GM10847 (cell line): ENCODE data around the gene MAN1C1.

Source experiments
- POLR2A ChIP-seq: IDR thresholded peaks from 2 replicates; pipeline ENCODE4 v1.6.1; 2011; ENCODE audit not compliant: insufficient read length; ENCODE audit errors: extremely low read depth

MAN1C1 gene

DNA sequence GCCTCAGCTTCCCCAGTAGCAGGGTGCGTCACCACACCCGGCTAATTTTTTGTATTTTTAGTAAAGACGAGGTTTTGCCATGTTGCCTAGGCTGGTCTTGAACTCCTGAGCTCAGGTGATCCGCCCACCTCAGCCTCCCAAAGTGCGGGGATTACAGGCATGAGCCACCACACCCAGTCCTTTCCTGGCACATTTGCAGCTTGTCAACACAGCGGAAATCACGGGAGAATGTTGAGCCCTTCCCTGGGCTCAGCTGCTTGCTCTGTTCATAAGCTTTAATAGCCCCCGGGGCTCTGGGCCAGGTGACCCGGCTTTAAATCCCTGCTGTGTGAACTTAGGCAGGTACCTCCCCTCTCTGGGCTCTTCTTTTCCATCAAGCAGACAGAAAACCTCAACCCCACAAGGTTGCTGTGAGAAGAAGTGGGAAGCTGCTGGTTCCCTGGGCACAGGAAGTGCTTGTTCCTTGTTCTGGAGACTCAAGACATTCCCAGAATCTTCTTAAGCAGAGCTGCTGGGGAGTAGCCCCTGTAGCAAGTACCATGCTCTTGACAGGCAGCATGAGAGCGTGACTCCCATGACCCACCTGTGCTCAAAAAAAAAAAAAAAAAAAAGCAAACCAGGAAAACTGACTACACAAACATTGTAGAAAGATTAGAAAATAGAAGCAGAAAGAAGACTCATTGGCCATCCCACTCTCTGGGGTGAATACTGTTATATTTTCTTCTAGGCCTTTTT lies 168.9 kb downstream of the MAN1C1 start:
- no peak for TF ChIP-seq POLR2A

DNA sequence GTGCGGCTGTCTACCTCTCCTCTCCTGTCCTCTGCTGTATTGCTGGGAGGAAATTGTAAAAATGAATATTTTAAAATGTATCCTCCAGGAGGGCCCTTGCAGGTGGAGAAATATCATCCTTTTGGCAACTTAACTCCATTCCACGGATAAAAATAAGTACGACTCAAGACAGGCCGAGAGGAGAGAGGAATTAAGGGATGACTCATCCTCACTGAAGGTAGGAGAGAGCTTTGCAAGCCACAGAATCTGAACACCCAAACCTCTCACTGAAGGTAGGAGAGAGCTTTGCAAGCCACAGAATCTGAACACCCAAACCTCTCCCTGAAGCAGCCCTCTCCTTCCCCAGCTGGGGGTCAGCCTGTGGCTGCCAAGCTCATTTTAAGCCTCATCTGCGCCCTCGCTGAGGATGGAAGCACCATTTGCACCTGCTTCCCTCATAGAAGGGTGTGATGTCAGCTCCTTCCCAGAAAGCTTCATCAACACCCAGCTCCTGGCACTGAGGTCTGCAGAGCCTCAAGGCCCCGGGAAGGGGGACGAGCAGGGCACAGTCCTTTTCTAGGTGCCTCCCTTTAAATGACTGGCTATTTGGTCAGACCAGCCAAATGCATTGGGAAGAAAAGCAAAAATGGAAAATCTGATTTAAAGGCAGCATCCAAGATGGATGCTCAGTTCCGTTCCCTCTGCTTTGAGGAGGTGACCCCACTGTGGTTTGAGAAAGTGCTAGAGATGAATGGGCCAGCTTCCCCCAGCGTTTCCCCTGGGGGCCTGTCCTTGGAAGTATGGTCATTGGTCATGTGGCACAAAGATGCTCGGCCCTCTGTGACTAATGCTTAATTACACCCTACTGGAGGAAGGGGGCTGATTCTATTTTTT lies 170.5 kb downstream of the MAN1C1 start:
- no peak for TF ChIP-seq POLR2A

DNA sequence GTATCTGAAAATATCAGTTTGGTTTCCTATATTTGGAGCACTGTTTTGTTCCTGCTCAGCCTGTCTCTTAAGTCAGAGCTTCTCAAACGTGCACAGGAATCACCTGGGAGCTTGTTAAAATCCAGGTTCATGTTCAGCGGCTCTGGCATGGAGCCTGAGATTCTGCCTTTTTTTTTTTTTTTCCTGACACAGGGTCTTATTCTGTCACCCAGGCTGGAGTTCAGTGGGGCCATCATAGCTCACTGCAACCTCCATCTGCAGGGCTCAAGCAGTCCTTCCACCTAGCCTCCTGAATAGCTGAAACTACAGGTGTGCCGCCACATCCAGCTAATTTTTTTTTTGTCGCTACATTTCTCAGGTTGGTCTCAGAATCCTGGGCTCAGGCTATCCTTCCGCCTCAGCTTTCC lies 171.2 kb downstream of the MAN1C1 start:
- no peak for TF ChIP-seq POLR2A

DNA sequence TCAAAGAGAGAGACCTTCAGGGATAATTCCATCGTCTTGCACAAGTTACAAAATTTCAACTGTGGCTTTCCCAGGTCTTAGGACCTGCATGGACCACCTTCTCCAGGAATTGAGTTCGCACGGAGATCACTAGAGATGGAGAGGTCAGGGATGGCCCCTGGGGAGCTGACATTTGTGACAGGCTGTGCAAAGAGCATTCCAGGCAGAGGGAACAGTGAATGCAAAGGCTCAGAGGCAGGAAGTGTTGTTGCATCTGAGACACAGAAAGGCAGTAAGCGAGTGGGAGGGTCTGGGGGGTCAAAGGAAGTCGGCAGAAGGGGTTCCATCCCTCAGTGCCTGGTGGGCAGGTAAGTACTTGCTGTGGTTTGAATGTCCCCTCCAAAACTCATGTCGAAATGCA lies 173.9 kb downstream of the MAN1C1 start:
- TF ChIP-seq POLR2A, result no peak

DNA sequence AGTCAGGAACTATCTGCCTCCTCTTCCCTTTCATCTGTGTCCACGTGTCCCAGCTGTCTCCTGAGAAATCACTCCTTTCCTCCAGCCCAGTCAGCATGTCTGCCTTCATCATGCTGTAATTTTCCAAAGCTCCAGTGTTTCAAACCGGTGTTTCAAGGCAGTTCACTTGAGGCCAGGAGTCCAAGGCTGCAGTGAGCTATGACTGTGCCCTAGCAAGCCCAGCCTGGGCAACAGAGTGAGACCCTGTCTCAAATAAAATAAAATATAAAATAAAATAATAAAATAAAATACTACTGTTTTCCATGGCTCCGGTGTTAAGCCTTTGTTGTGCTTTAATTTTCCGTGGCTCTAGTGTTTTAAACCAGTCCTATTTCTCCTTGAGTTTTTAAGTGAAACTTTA lies 175.5 kb downstream of the MAN1C1 start:
- TF ChIP-seq POLR2A, result no peak

DNA sequence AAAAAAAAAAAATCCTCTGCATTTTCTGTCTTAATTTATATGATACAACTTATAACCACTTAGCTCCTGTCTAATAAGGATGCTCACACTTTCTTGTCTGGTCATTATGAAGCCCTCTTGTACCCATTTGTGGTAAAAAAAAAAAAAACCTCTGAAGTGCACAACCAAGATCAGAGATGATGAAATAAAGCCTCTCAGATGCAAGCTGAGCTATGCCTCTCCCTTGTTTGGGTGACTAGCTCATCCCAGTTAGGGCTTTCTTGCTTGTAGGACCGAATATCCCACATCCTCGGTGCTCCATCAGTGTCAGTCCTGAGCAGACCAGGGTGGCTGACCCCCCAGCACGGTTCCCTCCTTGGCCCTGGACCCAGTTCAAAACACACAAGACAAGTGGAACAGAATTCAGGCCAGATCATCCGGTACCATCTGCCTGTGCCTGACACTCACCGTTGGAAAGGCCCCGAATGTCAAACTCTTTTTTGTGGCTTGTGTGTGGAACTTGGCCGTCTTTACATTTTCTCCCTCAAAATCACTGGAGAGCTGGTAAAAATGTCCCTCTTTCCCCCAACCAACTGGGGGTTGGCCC lies 177.1 kb downstream of the MAN1C1 start:
- no peak for TF ChIP-seq POLR2A

DNA sequence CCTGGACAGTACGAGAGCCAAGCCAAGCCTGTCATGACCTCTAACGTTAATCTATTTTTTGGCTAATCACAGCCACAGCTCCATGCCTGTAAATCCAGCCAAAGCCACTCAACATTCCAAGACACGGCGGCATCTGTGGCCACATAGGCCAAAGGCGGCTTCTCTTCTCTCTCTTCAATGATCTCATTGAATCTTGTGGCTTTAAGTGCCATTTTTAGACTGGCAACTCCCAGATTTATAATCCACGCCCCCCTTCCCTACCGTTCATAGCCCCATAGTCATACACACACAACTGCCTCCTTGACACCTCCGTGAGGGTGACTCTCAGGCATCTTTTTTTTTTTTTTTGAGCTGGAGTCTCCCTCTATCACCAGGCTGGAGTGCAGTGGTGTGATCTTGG lies 177.7 kb downstream of the MAN1C1 start:
- TF ChIP-seq POLR2A, result no peak

DNA sequence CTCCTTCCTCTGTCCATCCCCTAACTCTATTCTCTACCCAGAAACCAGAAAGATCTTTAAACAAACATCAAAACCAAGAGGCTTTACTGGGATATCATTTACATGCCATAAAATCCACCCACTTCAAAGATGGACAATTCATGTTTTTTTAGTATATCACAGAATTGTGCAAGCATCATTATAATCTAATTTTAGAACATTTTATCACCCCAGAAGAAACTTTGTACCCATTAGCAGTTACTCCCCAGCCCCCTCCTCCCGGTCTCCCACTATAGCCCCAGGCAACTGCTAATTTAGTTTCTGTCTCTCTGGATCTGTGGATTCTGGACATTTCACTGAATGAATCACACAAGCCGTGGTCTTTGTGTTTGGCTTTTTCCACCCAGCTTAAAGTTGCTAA lies 178.6 kb downstream of the MAN1C1 start:
- no peak for TF ChIP-seq POLR2A

DNA sequence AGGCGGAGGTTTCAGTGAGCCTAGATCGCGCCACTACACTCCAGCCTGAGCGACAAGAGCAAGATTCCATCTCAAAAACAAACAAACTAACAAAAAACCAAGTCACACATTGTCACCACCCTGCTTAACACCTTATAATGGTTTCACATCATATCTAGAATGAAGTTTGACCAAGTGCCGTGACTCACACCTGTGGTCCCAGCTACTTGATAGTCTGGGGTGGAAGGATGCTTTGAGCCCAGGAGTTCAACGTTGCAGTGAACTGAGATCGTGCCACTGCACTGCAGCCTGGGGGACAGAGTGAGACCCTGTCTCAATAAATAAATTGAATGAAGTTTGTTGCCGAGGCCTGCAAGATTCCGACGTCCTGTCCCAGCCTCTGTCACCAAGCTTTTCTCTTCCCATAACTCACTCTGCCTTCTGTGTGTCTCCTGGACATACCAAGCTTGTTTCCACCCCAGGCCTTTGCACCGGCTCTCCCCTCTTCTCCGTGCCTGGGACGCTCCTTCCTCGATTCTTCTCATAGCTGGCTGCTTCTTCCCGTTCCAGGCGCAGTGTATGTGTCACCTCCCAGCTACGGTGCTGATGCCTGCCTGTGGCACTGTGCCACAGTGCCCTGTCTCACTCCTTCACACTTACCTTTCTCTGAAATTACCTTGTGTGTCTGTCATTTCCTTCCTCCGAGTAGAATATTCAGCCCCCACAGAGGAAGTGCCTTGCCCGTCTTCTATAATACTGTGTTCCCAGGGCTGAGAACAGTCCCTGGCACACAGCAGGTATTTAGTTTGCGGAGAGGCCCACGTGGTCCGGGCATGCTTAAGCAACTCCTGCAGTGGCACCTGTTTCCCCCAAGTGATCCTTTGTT lies 179.6 kb downstream of the MAN1C1 start:
- no peak for TF ChIP-seq POLR2A

DNA sequence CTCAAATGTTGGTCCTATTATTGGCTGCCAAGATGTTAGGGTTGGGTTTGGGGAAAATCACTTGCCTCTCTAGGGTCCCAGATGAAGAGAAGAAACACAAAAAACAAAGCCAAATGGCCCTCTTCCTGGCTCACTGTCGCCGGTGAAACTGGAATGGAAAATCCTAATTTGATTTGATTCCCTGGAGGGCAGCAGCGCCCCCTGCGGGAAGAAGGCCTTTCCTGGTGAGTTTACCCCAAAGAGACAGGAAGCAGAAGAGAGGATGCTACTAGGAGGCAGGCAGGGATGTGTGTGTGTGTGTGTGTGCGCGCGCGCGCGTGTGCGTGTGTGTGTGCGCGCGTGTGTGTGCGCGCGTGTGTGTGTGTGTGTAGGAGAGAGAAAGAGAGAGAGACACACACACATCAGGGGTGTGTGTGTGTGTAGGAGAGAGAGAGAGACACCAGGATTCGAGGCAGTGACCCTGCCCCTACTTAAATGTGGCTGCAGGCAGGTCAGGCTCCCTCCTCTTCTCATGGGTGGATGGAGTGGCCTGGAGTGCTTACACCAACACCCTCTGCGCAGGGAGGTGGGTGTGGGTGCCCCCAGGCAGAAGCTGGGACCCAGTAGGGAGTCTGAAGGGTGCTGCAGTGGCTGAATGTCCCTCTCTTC lies 180.3 kb downstream of the MAN1C1 start:
- TF ChIP-seq POLR2A, result no peak

DNA sequence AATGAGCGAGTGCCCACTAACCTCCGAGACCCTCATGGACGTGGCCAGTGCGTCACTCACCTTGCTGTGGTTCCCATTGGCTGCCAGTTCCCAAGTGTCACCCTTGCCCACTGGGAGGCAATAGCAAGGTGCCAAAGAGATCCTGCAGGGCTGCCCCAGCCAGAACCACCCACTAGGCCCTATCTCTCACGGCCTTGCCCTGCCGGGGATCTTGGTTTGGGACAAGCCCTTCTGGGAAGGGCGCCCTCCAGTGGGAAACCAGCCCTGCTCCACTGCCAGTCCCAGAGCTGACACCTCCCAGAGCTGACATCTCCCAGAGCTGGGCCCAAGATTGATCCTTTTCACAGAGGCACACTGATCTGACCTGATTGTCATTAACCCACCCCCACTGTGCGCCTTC lies 181.3 kb downstream of the MAN1C1 start:
- no peak for TF ChIP-seq POLR2A

DNA sequence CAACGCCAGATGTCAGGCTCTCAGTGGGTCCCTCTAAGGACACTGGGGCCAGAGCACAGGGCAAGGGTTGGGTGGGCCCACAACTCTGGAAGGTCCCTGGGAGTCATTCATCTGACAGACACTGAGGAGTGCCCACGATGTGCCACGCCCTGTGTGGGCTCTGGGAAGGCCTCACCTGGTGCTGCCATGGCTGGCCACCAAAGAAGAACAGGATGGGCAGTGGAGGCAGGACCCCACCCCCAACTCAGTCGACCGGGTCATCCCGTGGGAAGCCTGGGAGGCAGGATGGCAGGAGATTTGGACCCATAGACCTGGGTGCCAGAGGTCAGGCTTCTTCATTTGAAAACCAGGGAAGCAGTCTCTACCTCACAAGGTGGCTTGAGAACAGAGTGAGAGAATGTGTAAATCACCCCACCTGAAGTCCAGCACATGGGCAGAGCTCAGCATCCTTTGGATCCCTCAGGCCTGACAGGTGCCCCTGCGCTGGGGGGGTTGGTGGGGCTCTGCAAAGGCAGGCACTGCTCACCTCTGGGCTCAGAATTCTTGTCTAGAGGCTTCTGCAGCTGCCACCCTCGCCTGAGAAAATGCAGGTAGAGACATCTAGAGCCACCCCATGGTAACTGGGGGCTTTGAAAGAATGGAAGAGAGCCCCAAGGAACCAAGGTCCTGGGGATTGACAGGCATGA lies 182.2 kb downstream of the MAN1C1 start:
- TF ChIP-seq POLR2A, result no peak

DNA sequence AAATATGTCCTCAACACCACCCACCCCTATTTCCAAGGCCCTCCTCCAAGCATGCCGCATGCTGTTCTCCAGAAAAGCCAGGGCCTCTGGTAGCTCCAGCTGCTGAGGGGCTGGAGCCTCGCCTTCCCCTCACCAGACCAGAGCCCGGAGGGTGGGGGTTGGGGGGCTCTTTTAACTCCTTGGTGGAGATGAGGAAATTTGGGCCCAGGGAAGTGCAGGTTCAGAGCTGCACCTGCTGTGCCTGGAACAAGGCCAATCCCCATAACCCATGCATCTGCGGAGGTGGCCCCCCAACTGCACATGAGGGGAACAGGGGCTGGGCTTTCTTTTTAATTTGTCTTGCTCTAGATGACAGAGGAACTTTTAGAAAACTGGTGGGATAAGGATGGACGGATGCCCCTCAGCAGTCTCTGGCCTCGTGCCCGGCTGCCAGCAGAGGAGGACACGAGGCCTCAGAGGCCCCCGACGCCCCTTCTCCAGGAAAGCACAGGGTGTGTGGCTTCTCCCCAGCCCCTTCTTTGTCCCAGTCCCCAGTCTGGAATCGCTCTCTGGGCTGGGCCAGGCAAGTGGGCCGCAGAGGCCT lies 182.9 kb downstream of the MAN1C1 start:
- no peak for TF ChIP-seq POLR2A
